CD4-positive, alpha-beta T cell treated with Interferon gamma for 1 hour (primary cell): ENCODE results near the gene GCFC2.

Experiments used
- DNase-seq: peaks from one replicate; pipeline ENCODE4 v3.0.0-alpha.2; 2020

Gene GCFC2

DNA sequence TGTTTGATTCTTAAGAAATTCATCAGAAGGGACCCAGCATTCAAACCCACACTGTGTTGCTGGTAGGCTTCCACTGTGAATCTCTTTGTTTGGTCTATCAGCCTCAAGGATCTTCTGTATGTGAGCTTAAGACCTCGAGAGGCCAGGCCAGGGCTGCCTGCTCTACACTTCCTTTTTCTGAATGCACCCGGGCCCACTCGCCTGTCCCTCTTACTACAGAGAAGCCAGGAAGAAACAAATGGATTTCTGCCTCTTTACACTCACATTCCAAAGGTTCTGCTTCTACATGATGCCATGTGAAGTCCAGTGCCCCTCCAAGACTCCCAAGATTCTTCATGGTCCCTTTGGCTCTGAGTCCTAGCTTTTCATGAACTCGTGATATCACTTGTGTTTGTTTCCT lies 89.5 kb downstream of the GCFC2 start:
- DNase-seq: no peak

DNA sequence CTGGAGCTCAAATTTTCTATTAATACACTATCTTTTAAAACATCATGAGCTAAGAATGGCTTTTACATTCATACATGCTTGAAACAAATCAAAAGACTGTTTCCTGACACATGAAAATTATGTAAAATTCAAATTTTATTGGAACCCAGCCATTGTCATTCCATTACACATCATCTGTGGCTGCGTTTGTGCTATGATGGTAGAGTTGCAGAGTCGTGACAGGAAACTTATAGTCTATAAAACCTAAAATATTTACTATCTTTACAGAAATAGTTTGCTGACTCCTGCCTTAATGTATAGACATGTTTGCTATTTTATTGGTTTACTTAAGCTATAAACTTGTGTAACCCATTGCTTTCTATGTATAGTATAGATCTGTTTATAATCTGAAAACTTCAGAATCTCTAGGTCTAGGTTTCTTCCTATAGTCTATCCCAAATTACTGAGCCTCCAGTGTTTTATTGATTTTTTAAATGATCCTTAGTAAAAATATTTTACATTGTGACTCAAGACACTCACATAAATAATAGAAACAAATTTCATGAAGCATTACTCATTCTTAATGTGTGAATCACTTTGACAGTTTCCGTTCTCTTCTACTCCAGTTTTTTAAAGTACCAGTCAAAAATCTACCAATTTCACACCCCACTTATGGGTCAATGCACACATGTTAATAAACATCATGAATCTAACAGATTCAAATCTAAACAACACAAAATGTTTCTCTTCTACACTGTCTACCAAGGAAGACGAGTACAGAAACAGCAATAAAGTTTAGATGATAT lies 90.6 kb downstream of the GCFC2 start:
- no peak for DNase-seq

DNA sequence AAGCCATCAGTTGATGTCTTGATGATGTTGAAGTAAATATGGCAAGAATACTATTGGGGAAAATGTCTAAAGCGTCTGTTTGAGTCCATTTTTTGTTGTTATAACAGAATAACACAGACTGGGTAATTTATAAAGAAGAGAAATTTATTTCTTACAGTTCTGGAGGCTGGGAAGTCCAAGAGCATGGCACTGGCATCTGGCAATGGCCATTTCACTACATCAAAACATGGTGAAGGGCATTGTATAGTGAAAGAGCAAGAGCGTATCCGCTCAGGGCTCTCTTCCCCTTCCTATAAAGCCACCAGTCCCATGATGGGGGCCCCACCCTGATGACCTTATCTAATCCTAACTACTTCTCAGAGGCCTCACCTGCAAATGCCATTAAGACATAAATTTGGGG lies 93.8 kb downstream of the GCFC2 start:
- no peak for DNase-seq

DNA sequence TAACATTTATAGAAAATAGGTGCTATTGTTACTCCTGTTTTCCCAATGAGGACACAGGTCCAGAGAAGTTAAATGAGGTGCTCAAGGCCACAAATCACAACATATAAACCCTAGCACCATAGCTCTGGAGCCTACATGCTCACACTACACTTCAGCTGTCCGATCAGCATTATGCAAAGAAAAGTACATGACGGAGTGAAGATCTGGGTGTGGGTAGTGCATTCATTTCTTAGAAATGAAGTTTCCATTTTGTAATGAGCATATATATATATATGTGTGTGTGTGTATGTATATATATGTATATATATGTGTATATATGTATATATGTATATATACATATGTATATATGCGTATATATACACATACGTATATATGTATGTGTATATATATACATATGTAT lies 94.3 kb downstream of the GCFC2 start:
- DNase-seq: no peak

DNA sequence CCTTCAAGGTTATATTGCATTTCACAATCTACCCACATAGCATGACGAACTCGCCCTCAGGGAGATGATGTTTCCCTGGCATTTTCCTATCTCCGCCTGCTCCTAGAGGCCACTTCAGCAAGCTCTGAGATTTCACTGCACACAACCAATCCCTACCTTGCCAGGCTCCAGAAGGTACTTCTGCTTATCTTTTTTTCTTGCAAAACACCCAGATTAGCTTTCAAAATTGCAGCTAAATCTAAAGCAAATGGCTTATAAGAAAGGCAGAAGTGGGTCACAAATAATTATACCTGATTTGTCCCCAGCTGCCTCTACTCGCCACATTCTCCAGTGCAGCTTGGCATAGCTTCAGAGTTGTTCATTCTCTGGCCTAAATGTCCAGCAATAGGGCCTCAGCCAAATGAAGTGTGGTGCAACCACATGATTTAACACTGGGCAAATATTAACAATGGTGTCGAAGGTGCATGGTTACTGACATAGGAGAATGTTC lies 96.5 kb downstream of the GCFC2 start:
- no peak for DNase-seq

DNA sequence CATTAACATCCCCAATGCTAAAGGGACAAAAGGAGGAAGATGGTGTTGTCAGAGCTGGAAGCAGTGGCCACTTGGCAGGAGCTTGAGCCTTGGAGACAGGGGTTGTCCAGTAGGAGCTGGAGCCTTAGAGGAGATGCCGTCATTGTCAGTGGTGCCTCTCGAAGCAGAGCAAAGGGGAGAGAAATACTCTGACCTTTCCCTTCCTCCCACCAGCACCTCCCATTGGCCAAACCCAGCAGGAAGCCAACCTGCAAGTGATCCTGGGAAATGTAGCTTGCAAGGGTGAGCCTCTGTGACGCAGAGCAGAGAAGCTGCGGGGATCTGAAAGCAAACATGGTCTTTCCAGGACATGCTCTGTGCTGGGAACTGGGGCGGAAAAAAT lies 97.9 kb downstream of the GCFC2 start:
- DNase-seq: no peak
